SK-N-DZ (cell line): ENCODE data around the gene EML6.
A peak's percentile ranks its signal among the peaks of the same experiment; 100 is the strongest.

Source experiments
- DNase-seq: peaks from one replicate; pipeline ENCODE4 v3.0.0-alpha.2; 2015; ENCODE audit warnings: low spot score

EML6 gene

GRCh38 chr2:54755641-54756326, 32.3 kb downstream of the EML6 start:
- DNase-seq: no peak

GRCh38 chr2:54757500-54757899, 34.0 kb downstream of the EML6 start:
- DNase-seq: peak; percentile 57

GRCh38 chr2:54758951-54759350, 35.5 kb downstream of the EML6 start:
- no peak for DNase-seq

- DNase-seq: no peak
Observed at GRCh38 chr2:54760310-54760709, 36.8 kb downstream of the EML6 start.

DNA sequence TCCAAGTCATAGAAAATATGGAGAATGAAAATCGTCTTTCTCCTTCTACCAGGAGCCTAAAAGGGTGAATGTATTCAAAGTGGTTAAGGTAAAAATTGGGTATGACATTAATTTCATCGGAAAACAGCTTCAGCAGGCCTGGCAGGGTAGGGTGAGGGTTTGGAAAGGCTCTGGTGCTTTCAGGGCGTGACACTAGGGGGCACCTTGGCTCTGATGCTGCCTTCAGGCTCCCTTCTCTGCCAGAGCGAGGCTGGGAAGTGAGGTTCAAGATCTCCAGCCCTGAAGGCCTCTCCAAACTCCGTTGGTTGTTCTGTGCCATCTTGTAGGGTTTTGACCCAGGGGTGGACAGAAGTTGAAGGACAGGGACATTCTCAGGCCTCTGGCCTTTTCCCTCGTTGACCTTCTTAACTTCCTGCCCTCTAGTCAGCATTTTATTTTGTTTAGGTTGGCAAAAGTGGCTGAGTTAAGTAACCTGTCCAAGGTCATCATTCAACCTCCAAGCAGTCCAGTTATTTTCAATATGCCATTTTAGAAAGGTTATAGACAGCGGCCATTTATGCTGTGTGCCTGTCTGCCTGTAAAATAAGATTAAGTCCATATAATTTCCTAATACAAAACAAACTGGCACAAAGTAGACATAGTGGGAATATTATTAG, 40.3 kb downstream of the EML6 start:
- no peak for DNase-seq

- DNase-seq: no peak
Observed at GRCh38 chr2:54767921-54768320, 44.5 kb downstream of the EML6 start.

DNA sequence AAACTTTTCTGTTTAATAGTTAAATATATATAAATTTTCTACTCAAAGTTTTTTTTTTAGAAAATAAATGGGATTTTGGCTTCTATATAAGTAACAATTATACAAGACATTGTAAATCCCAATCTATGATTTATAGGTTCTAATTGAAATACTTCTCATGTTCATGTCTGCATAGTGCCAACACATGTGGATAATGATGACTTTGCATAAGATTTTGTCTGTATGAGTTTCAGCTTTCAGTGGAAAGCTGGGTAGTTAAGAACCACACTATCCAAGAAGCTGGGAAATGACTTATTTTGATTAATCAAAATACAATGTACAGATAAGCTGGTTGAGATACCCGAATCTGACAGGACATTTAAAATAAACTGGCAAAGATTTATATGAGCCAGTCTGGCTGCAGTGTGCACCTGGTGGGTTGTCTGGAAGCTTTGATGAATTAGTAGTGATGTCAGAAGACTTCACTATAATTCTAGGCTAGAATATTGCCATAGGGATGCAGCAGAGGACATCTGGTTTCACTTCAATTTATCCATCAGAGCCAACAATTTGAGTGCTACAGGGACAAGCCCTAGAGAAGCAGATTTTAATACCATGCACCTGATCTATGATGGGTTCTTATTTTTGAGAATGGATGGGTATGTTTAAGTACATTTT, 45.4 kb downstream of the EML6 start:
- DNase-seq: peak; percentile 51

DNA sequence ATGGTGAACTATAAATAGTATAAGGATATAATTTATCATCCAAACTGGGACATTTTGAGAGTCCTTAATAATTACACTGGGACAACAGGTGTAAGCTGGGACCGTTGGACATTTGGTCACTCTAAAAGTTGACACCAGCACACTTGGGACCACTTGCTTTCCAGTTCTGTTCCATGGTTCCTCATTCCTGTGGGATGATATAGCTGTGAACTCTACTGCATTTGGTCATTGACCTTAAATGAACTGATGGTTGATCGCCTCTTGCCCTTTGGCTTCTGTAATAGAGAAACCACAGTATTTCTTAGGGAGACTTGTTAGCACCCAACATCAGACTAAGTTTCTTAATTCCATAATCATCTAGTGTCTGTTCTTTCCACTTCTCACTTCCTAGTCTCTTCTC, 46.7 kb downstream of the EML6 start:
- DNase-seq: no peak

DNA sequence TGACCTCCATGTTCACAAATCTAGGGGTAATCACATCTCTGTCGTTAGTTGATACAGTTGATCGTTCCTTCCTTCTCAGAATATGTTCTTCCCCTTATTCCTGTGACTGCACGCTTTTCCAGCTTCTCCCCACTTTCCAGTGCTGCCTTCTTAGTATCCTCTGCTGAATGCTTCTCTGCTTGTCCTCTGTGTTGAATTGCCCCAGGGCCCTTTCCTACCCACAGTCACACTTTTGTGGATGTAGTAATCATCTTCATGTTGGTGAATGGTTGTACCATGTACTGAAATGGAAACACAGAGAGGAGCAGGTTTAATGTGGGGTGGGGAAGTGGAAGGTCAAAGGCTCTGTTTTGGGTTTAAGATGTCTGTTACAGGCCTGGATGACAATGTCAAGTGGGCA, 47.2 kb downstream of the EML6 start:
- no peak for DNase-seq

DNA sequence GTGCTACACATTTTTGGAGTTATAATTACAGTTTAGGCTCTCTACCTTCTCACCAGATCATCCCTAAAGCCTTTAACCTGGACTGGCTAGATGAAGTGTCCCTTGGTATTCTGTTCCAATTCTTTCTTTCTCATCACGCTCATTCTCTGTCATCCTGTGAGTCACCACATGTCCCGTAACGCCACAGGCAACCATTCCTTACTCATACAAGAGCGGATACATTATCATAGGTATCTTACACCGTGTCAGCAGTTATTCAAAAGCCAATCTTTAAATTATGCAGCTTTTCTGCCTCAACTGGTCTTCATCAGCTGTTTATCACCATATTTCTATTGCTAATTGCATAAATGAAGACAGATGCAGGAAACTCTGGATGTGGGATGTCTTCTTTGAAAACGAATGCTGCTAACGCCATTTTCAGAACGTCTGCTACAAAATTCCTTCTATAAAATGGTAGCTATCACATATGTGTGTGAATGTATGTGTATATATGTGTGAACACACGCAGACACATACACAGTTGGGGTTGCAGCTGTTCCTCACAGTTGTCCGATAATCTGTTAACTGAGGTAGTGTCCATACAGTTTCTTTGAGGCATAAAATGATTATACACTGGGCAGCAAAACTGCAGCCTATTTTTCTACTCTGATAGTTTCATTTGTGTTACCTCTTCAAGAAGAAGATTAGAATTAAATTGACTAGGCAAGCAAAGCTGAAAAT, 47.9 kb downstream of the EML6 start:
- DNase-seq: no peak

DNA sequence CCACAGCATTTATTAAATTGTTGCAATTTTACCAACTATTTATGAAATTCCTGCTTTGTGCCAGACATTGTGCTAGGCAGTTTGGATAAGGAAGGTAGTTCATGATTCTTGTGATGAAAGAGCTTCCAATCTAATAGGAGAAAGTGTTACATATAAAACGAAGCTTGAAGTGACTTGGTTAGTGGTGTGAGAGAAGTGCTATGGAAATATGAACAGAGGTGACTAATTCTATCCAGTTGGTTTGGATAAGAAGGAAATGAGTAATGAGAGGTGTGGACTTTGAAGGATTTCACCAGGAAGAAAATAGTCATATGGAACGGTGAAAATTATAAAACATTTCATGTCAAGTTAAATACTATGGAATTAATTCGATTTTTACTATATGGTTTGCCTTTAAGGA, 48.6 kb downstream of the EML6 start:
- no peak for DNase-seq

- no peak for DNase-seq
Observed at GRCh38 chr2:54772531-54772930, 49.1 kb downstream of the EML6 start.

DNA sequence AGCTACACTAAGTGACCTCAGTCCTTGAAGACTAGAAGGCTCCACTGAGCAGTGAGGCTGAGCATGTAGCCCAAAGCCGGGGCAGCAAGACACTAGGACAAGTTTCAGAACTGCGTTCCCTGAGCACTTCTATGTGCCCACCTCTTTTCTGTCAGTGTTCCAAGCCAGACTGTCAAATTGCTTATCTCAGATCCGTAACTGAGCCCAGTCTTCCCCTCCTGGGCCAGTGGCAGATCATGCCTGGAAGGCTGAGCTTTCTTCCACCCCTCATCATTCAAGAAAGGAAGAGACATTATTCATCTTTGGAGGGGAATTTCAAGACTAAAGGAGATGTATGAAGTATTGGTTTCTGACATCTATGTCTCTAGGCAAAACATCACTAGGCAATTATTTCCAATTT, 49.8 kb downstream of the EML6 start:
- DNase-seq: no peak

- no peak for DNase-seq
Observed at GRCh38 chr2:54773838-54774237, 50.4 kb downstream of the EML6 start.

- DNase-seq: no peak
Observed at GRCh38 chr2:54775710-54776109, 52.2 kb downstream of the EML6 start.

DNA sequence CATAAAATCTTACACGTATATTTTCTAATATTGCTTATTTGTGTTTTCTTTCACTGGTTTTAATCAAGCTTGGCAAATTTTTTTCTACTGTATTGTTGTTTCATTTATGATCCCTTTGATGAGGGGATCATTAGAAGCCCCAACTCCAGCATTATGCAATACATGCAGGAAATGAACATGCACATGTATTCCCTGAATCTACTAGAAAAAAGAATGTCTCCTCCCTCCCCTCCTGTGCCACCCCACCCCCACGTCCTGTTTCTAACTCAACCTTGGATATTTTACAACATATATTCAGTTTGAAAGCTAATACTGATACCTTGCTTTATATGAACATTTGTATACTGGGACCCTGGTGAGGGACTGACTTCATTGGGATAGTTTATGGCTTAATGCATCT, 53.0 kb downstream of the EML6 start:
- no peak for DNase-seq

GRCh38 chr2:54783349-54783748, 59.9 kb downstream of the EML6 start:
- DNase-seq: no peak

GRCh38 chr2:54787270-54787669, 63.8 kb downstream of the EML6 start:
- no peak for DNase-seq

DNA sequence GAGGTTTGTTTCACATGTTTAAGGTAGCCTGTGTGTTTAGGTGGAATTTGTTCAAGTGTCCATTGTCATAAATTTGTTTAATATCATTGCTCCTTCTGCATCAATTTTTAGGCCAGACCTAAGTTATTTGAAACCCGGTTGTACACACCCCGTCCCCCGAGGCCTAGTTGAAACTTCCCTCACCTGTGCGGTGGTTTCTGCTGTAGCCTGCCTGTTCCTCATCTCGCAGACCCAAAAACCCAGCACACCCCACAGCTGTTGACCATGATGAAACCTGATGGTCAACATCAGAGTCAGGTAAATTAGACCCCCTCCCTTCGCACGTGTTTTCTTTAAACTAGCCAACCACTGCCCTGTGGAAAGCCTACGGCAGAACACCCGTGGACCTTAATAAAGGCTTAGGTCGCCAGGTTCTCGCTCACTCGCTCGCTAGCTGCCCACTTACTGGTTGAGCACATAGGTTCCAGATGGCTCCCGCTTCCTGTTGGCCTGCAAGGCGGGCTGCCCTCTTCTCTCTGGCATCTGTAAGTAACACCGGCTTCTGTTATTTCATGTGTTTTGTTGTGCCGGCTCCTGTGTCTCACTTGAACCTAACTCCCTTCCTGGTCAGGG, 64.4 kb downstream of the EML6 start:
- no peak for DNase-seq

GRCh38 chr2:54789878-54790277, 66.4 kb downstream of the EML6 start:
- no peak for DNase-seq

DNA sequence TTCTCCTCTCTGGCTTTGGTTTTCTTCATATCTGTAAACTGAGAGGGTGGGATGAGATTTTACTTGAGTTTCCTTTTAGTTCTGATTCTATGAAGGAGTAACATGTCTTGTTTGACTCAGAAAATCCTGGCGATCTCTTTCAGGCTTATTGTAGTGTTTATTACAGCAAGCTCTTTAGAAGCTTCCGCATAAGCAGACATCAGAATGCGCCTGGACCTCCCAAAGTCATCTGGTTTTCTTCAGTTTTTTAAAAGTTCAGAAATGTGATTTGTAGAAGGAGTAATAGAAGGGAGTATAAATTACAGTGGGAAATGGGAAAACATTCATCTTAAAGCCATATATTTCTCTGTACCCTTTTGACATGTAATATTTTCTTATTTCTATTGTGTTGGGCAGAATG, 68.4 kb downstream of the EML6 start:
- no peak for DNase-seq

DNA sequence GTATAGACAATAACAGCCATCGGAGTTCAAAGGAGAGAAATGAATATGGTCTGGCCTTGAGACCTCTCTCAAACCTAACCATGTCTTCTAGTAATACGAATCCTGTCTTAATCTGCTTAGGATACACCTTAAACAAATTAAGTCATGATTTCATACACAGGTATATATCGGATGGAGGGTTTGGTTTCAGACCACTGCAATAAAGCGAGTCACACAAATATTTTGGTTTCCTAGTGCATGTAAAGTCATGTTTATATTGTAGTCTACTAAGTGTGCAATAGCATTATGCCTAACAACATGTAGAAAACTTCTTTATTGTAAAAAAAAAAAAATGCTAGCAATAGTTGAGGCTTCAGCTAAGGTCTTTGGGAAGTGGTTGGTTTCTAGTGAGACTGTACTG, 73.8 kb downstream of the EML6 start:
- no peak for DNase-seq
